Right atrium auricular region (tissue), 2 donors: Measurements from ENCODE around the gene DDX51. TPM values are rescaled to one million over a fixed set of nuclear protein-coding genes. Genes with fewer than 3 reads are reported as not detected.

Experiments
- DNase-seq: peaks from one replicate; pipeline ENCODE4 v3.0.0-alpha.2; 2019; ENCODE audit warnings: low spot score
- H3K27ac ChIP-seq, 2 donors: fragments of 200-600 bp; sonication (generic); 1 replicate in 1 of 2; 2 replicates in 1 of 2; pipeline ENCODE4 v1.5.1; 2016 to 2019
- H3K27me3 ChIP-seq, 2 donors: fragments of 200-600 bp; sonication (generic); one replicate each; pipeline versions ENCODE4 v1.5.1 to v1.6.0; 2017 to 2019
- H3K36me3 ChIP-seq: fragments of 200-600 bp; sonication (generic); one replicate; pipeline ENCODE4 v1.5.1; 2016
- H3K4me1 ChIP-seq, 2 donors: fragments of 200-600 bp; sonication (generic); one replicate each; pipeline versions ENCODE4 v1.5.1 to v1.6.0; 2017 to 2019
- H3K4me3 ChIP-seq, 2 donors: fragments of 200-600 bp; sonication (generic); 1 replicate in 1 of 2; 2 replicates in 1 of 2; pipeline ENCODE4 v1.5.1; 2017 to 2019; ENCODE audit warnings: mild to moderate bottlenecking in 1 of 2, moderate library complexity in 1 of 2
- H3K9me3 ChIP-seq, 2 donors: fragments of 200-600 bp; sonication (generic); one replicate each; pipeline ENCODE4 v1.5.1; 2019
- CTCF ChIP-seq, 2 donors: fragments of 200-600 bp; sonication (generic); IDR thresholded peaks; one replicate each; pipeline ENCODE4 v1.5.1; 2019; ENCODE audit warnings: antibody characterized with exemption in 2 of 2
- total RNA-seq, 2 donors: library from RNA; depleted of rRNA; stranded (reverse); fragments of >200 nt; gene quantifications; one replicate each; pipeline ENCODE4 v1.1.0, GENCODE V29; 2016

Gene DDX51
- total RNA-seq, 2 donors from 2014 or later, result 6.6 to 8.0 TPM

DNA sequence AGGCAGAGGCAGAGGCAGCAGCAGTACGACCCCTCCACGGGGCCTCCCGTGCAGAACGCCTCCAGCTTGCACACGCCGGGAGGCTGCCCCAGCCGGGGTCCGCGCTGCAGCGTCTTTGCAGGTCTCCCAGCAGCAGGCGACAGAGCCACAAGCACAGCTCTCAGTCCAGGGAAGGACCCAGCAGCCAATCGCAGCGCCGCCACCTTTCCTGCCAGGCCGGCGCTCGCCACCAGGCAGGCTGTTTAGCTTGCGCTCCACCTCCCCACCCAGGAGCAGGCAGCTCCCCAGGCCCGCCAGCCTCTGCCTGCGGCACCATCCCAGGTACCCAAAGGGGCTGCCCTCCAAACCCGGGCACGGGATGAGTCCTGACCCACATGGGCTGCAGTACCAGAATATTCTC is 25.2 kb downstream of the DDX51 start:
- H3K4me1 ChIP-seq, result no peaks in the 10 kb centered on the region
- no peak overlapping the region for H3K27ac ChIP-seq
- no peaks in the 10 kb centered on the region for H3K27me3 ChIP-seq
- peaks cover 34% of the 10 kb centered on the region for H3K36me3 ChIP-seq
- no peak for TF ChIP-seq CTCF (IDR thresholded peaks at IDR 0.05)
- no peak overlapping the region for H3K4me3 ChIP-seq
- H3K9me3 ChIP-seq, result no peaks in the 10 kb centered on the region
- DNase-seq, result no peak

DNA sequence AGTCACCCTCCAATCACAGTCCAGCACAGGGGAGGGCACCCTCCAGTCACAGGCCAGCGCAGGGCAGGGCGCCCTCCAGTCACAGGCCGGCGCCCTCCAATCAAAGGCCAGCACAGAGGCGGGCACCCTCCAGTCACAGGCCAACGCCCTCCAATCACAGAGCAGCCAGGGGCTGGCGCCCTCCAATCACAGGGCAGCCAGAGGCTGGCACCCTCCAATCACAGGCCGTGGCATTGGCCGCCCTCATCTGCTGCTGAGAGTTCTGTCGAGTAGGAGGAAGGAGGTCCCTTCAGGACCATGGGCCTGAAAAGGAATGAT is 26.6 kb downstream of the DDX51 start:
- no peaks in the 10 kb centered on the region for H3K4me1 ChIP-seq
- peaks cover 30% of the 10 kb centered on the region for H3K36me3 ChIP-seq
- DNase-seq, result no peak
- H3K9me3 ChIP-seq, result no peaks in the 10 kb centered on the region
- no peaks in the 10 kb centered on the region for H3K27me3 ChIP-seq
- H3K4me3 ChIP-seq, result no peak overlapping the region
- H3K27ac ChIP-seq, result no peak overlapping the region
- no peak for TF ChIP-seq CTCF (IDR thresholded peaks at IDR 0.05)

DNA sequence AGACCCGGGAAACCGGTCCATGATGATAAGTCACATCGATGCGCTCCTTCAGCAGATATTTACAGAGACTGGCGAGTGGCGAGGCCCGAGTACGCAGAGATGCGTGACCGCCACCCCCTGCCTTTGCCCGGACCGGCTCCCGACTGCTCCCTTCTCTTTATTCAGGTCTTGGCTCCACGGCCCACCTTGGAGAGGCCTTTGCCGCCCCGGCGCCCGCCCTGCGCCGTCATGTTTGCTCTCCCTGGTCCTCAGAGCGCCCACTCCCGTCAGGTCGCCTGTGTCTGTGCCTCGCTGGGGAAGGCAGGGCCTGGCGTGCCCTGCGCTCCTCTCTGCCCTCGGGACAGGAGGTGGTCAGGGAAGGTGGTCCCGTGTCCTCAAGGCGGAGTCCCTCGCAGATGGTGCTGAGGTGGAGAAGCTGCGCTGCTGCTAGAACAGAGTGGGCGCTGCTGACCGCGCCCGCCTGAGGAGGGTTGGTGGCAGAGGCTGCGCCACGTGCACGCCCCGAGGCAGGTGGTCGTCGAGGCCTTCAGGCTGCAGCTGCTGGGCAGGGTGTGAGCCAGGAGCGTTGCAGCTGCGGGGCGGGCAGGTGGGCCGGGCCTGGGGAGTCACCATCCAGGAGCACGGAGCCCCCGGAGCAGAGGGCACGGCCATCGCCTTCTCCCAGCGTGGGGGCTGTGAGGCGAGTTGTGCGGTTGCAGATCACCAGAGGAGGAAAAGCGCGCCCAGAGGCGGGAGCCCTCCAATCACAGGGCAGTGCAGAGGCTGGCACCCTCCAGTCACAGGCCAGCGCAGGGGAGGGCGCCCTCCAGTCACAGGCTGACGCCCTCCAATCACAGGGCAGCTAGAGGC is 27.2 kb downstream of the DDX51 start:
- no peak overlapping the region for H3K4me3 ChIP-seq
- no peak for TF ChIP-seq CTCF (IDR thresholded peaks at IDR 0.05)
- H3K9me3 ChIP-seq, result no peaks in the 10 kb centered on the region
- peaks cover 29% of the 10 kb centered on the region for H3K36me3 ChIP-seq
- DNase-seq, result no peak
- H3K27ac ChIP-seq, result no peak overlapping the region
- H3K27me3 ChIP-seq, result no peaks in the 10 kb centered on the region
- no peaks in the 10 kb centered on the region for H3K4me1 ChIP-seq

GRCh38 chr12:132115500-132115899 is 28.6 kb downstream of the DDX51 start:
- DNase-seq, result no peak

DNA sequence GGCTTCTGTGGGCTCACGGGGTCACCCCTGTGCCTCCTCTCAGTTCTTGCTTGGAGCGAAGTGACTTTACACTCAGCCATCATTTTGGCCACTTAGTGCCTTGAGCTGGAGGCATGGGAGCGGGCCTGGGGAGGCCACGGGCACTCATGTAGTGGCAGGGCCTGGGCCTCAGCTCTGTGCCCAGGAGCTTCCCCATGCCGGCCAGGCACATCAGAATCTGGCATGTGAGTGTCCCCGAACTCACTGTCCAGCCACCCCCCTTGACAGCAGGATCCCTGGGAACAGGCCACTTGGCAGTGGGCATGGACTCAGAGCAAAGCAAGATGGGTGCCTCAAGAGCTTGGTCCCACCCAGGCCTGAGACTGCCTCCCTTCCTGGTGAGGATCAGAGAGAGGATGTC is 29.5 kb downstream of the DDX51 start:
- Histone ChIP-seq H3K4me3 (no peak overlapping the region), H3K4me1 (no peaks in the 10 kb centered on the region), H3K27me3 (no peaks in the 10 kb centered on the region), H3K27ac (no peak overlapping the region), H3K9me3 (no peaks in the 10 kb centered on the region), H3K36me3 (peaks cover 40% of the 10 kb centered on the region)
- TF ChIP-seq CTCF (IDR thresholded peaks at IDR 0.05), result no peak
- DNase-seq, result no peak

More at GRCh38 chr12:132115500-132115899, 28.6 kb downstream of the DDX51 start:
- no peaks in the 10 kb centered on the region for H3K9me3 ChIP-seq
- H3K4me3 ChIP-seq, result no peak overlapping the region
- H3K36me3 ChIP-seq, result peaks cover 33% of the 10 kb centered on the region
- TF ChIP-seq CTCF (IDR thresholded peaks at IDR 0.05), result no peak
- H3K27ac ChIP-seq, result no peak overlapping the region
- H3K4me1 ChIP-seq, result no peaks in the 10 kb centered on the region
- H3K27me3 ChIP-seq, result no peaks in the 10 kb centered on the region
